Fibroblast of skin of right biceps (primary cell): ENCODE results near the gene MEIS1.
A peak's percentile ranks its signal among the peaks of the same experiment; 100 is the strongest.

Source experiments
- DNase-seq: peaks from one replicate; pipeline ENCODE4 v3.0.0-alpha.2; 2013

The MEIS1 gene

DNA sequence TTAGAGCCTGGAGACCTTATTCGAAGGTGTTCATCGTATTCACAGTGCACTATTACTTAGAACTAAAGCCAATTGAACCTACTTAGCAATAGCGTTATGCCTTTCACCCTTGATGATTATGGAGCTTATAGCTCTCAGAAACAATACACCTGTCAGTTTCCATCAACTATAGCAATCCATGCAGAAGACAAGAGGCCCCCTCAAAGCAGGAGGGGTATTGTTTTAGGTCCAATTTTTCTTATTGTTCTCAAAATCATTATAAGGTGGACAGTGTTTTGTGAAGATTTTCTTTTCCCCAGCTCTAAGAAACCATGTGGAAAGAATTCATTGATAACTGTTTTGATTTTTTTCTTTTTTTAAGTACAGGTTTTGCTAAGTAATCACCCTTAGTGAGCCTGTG, 135.5 kb downstream of the MEIS1 start:
- no peak for DNase-seq

- DNase-seq = peak; percentile 33
Observed at GRCh38 chr2:66571918-66572317, 137.0 kb downstream of the MEIS1 start.

DNA sequence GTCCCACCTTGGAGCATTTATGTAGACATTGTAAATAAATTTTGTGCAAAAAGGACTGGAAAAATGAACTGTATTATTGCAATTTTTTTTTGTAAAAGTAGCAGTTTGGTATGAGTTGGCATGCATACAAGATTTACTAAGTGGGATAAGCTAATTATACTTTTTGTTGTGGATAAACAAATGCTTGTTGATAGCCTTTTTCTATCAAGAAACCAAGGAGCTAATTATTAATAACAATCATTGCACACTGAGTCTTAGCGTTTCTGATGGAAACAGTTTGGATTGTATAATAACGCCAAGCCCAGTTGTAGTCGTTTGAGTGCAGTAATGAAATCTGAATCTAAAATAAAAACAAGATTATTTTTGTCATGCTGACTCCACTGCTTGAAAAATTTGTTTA, 137.5 kb downstream of the MEIS1 start:
- no peak for DNase-seq

GRCh38 chr2:66573416-66573815, 138.5 kb downstream of the MEIS1 start:
- no peak for DNase-seq

GRCh38 chr2:66573821-66574233, 138.9 kb downstream of the MEIS1 start:
- DNase-seq = no peak

DNA sequence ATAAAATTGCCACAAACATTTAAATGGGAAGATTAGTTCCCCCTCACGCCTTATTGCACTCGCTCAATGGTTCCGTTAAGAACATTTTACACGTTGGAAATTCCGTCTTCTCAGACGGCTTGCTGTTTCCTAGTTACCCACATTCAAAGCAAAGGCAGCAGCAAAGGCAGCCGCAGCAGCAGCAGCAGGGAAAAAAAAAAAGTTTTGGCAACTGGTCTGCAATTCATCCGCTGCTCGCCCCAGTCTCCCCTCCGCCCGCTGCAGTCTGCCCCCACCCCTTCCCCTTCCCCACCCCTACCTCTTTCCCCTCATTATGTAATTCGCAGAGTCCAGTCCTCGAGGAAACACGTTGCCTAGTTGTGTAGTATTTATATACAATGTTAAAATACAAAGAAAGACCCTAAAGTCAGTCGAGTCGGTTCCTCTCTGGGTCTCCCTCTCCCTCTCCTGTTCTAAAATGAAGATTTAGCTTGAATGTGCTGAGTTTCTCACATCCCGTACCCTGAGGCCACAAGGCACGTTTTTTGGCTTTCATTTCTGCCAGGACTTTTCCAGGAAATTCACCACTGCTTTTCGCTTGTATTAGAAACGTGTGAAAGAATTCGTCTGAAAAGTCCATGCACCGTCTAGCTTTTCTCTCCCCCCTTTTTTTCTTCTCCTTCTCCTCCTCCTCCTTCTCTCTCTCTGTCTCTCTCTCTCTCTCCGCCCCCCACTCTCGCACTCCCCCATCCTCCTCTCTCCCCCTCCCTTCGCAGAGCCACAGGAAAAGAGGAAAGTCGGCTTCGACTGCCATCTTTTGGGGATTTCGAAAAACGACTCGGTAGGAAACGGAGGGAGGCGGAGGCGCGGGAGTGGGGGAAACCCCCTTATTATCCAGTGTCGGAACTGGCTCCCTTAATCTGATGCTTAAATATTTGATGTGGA, 140.0 kb downstream of the MEIS1 start:
- peak; percentile 92 for DNase-seq

- peak; percentile 42 for DNase-seq
Observed at GRCh38 chr2:66575625-66576310, 140.8 kb downstream of the MEIS1 start.

DNA sequence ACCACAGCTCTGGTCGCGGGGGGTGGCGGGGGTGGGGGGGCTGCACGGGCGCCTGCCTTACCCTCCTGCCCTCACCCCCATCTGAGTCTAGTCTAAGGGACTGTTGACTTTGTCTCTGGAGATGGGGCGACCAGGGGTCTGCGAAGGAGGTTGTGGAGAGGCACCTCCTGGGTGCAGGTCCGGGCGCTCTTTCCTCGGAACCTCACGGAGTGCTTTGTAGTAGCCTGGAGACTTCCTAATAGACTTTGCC, 141.3 kb downstream of the MEIS1 start:
- no peak for DNase-seq

DNA sequence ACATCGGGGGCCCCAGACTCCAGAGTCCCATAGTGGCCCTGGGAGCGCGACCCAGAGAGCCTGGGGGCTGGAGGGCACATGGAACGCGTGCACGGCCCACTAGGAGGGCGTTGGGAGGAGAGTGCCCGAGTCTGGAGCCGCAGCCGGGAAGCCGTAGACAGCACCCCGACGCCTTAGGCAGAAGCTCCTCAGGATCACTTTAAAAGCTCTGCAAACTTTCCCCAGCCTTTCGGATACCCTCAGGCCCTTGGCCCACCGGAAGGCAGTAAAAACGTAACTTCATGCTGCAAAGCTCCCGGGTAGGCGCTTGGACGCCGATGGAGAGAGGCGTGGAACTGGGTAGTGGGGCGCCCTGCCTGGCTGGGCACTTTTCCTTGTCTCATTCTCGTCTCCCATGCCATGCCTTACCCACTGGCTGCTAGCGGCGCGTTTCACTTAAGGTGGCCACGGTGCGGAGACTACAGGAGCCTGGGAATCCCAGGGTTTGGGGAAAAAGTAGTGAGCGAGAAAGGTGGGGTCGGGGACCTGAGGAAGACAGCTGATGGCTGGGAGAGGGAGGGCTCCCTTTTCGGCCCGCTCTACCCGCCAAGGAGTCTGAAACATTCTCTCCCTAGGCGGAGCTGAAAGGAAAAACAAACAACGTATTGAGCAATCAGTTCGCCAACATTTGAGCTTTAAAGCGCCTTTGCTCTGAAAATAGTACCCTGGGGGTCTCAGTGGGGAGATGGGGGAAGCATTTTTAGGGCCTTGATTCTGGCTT, 141.8 kb downstream of the MEIS1 start:
- peak; percentile 49 for DNase-seq

- DNase-seq = no peak
Observed at GRCh38 chr2:66577321-66578053, 142.6 kb downstream of the MEIS1 start.

- no peak for DNase-seq
Observed at GRCh38 chr2:66578054-66578686, 143.2 kb downstream of the MEIS1 start.

DNA sequence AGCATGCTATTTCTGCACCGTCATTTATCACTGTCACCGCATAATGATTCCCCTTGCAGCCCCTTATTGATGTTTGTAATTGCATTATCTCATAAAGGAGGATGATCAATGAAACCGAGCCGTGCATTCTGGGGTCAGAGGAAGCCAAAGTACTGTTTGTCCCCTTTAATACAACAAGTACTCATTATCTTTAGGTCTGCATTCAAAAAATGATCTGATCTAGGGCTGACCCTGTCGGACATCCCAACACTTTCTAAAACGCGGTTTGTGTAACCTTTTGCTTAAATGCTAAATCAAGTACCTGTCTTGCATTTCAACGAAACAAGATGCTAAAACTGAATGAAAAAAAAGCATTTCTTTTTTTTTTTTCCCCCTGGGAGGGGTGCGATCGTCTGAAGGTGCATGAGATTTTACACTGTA, 143.8 kb downstream of the MEIS1 start:
- DNase-seq = no peak

GRCh38 chr2:66579186-66580126, 144.5 kb downstream of the MEIS1 start:
- no peak for DNase-seq

DNA sequence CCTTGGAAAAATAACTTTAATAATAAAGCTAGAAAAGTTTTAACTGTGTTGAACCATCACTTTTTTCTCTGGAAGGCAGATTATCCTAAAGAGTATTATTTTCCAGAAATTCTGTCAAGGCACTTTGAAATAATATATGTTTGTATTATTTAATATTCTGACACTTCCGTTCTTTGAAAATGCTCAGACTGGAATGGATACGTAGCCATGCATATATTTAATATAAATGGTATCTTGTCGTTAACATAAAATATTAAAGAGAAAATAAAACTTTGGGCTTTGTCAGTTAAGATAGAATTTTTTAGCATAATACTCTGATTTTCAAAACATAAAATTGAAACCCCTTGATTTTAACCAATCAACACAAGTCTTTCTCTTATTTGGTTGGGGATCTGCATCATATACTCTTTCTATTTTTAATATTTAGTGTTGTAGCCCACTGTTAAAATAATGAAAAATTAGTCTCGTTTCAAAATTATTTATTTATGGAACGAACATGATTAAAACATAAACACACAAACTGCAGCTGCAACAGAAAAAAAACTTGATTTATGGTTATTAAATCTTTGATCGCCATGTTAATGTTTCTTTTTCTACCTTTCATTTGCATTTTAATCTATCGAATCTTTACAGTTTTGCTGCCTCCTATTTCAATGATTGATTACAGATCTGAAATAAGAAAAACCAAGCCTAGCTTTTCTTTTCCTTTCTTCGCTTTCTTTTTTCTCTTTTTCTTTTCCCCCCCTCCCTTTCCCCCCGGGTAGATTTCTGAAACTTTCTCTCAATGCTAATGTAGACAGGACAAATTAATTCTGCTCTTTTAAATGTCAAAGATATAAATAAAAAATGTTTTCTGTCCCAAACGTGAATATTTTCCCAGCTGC, 145.5 kb downstream of the MEIS1 start:
- DNase-seq = no peak

DNA sequence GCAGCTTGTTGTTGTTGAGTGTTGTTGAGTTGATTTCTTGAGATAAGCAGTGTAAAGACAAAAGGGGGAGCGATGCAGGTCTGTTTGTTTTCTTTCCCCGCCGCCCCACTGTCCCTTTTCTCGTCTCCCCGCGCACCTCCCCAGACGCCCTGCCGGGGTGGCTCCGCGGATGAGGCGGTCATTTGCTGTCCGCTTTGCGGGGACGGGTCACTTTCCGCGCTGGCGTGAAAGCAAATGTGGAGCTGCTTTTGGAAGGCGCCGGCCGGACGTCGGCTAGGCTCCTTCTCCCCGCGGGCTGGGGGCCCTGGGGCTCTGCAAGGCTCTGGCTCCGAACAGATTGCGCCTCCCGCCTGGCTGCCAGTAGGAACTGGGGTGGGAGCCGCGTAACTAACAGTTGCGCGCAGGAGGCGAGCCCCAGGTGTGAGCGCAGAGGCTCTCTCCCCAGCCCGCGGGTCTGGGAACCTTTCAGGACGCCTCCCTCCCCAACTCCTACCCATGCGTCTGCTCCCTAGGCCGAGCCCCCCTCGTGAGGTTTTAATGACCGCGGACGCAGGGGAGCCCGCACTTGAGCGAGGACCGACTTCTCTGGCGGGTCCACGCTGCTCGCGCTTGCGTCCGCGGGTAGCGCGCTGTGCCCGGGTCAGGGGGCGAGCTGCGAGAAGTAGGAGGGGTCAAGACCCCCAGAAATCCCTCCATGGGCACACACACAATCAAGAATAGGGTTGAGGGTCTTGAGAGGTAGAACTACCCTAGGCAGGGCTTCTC, 146.6 kb downstream of the MEIS1 start:
- DNase-seq = peak; percentile 44

DNA sequence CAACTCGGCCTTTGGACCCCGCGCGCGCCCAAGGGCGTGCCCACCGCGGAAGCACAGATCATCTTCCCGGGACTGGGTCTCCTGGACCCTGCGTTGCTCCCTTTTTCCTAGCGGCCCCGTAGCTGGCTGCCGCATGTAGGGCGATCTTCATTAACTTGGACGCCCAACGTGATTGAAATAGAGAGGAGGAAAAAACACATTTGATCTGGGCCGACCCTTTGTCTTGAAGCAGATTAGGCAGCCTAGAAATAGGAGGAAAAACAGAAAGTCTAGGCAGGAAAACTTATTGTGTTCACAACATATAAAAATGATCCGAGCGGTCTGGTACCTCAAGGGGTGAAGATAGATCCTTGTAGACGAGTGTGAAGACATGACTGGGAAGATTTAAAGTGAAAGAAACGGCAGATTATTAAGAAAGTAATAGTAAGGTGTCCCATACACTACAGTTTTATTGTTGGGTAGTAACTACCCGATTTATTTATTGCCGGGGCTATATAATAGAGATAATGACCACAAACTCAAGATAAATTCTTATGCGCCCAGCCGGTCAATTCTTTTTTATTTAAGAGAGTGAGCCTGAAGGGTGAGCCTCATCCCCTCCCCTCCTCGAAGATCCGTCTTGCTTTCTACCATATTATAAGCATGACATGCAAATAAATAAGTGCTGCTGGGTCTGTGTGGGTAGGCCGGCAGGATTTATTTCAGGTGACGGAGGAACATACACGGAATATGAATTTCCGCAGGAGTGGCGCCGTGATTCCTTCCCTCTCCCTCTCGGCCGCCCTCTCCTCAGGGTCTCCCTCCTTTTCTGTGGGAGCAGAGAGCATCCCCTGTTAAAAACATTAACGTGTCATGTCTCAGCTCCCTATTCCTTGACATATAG, 147.4 kb downstream of the MEIS1 start:
- no peak for DNase-seq

DNA sequence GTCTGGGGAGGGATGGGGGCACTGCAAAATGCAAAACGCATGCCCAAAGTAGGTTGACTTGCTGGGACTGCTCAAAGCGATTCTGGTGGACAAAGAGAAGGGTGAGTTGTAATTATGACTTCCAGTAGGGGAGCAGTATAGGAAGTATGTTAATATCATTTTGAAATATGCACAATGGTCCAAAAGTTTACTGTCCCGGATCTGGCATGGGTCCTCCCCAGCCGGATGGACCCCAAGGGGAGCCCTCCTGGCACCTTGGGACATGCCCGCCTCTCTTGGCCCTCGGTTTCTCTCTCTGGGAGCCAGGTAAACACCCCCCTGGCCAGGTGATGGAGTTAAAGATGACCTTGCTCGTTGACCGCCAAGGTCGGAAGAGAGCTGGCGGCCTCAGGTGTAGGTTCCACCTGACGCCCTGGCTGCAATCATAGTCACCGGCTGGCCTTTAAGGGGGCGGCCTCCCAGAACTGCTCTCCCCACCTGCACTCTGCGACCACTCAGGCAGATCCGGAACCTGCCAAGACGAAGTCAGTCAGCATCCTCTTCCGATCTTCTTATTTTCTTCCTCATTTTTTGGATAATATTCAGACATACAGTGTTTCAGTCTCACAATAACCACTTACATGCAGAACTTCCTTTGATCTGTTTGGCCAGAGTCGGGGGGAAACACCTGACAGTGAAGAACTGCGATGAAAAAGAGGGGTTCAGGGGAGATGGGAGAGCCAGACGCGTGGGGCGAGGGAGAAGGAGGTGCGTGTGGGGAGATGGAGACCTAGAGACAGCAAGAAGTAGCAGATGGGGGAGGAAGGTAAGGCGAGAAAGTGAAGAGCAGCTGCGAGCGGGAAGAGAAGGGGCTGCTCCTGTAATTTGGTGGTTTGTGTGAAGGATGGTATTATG, 148.3 kb downstream of the MEIS1 start:
- DNase-seq = no peak
